GM18505 (cell line): ENCODE results near the gene SLF2.

Experiments
- ATAC-seq: cut with Tn5 transposase; IDR thresholded peaks from one replicate; pipeline ENCODE4 v1.9.1; 2021; ENCODE audit not compliant: unreplicated experiment
- POLR2A ChIP-seq: IDR thresholded peaks from 4 replicates; pipeline ENCODE4 v1.6.1; 2011; ENCODE audit warnings: borderline replicate concordance; ENCODE audit not compliant: insufficient read depth, insufficient read length; ENCODE audit errors: extremely low read depth

The SLF2 gene

GRCh38 chr10:101013365-101013825 is 100.6 kb downstream of the SLF2 start:
- ATAC-seq, result no peak

DNA sequence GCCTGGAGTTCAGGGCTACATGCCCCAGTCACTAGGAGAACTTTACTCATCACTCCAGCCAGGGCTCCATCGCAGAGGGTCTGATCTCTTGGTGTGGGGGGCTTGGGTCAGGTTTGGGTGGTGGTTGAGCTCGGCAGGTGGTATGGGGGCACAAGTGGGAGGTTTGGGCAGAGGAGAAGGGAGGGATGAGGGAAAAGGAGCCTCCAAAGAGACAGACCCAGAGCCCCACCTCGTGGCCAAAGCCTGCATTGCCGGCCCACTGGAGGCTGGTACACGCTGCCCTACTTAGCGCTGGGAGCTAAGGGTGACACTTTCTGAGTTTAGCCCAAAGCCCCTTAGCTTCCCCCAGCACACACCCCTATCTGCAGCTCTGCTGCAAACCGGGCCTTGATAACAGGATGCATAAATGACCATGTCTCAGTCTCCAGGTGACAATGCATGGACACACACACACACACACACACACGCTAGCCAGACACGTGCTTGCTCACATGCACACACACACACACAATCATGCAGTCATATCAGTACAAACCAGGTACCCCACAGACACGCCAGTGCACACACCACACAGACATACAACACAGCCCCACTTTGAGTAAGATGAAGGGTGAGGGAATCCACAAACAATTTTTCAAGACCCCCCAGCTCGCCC is 101.6 kb downstream of the SLF2 start:
- no peak for ATAC-seq
- no peak for TF ChIP-seq POLR2A

More at GRCh38 chr10:101013365-101013825, 100.6 kb downstream of the SLF2 start:
- TF ChIP-seq POLR2A, result no peak
